Tibial nerve (tissue), 4 donors: ENCODE measurements around the gene URGCP.

Experiments
- CTCF ChIP-seq, 5 experiments: fragments of 200-600 bp in 3 of 5; fragments of 450-650 bp in 2 of 5; sonication (generic) in 3 of 5; IDR thresholded peaks; one replicate each; pipeline ENCODE4 v1.5.1; 2016 to 2019; ENCODE audit warnings: antibody characterized with exemption in 5 of 5, mild to moderate bottlenecking in 3 of 5, moderate library complexity in 2 of 5
- EP300 ChIP-seq, 2 donors: sonication (generic); formaldehyde crosslinking; IDR thresholded peaks; one replicate each; pipeline ENCODE4 v1.6.1; 2017; ENCODE audit warnings: antibody characterized with exemption in 2 of 2, mild to moderate bottlenecking in 1 of 2
- POLR2A ChIP-seq, 2 donors: fragments of 450-650 bp; IDR thresholded peaks; one replicate each; pipeline ENCODE4 v1.6.1; 2017; ENCODE audit warnings: antibody characterized with exemption in 2 of 2, mild to moderate bottlenecking in 2 of 2, moderate library complexity in 2 of 2

GRCh38 chr7:43931346-43931745, 24.9 kb upstream of the URGCP start:
- TF ChIP-seq CTCF (IDR thresholded peaks at IDR 0.05): no peak
- no peak for TF ChIP-seq EP300 (IDR thresholded peaks at IDR 0.05)
- no peak for TF ChIP-seq POLR2A (IDR thresholded peaks at IDR 0.05)
